ENCODE data around the gene PLEKHA1.

PLEKHA1 gene

GRCh38 chr10:122461367-122461728 lies 86.8 kb downstream of the PLEKHA1 start, which contains the start of gene HTRA1:
TSS of gene HTRA1 (plus strand) at chr10:122461553. CDS start at chr10:122461653, 100 bp downstream.
- Histone ChIP-seq H3K27me3 (ENCODE audit: insufficient read depth, low read length) (no peaks in the 10 kb centered on the region), H3K27ac (ENCODE audit: low read depth, low read length, poor library complexity, severe bottlenecking) (no peak within 1 kb of the TSS), H3K79me2 (ENCODE audit: insufficient read depth, low read length) (no peaks in the 10 kb centered on the region), H3F3A (ENCODE audit: insufficient read depth, low read length) (no peaks in the 10 kb centered on the region), H3K9ac (ENCODE audit: low read length) (no peak within 1 kb of the TSS), H4K20me1 (ENCODE audit: insufficient read depth, low read length) (no peaks in the 10 kb centered on the region), H3K4me1 (ENCODE audit: insufficient read depth, low read length, severe bottlenecking) (no peaks in the 10 kb centered on the region), H3K36me3 (ENCODE audit: insufficient read depth, low read length) (no peaks in the 10 kb centered on the region), H3K4me3 (ENCODE audit: low read depth, low read length, poor library complexity, severe bottlenecking) (no peak within 1 kb of the TSS), H2AFZ (ENCODE audit: low read length) (no peak within 1 kb of the TSS), H3K4me2 (ENCODE audit: low read length) (no peak within 1 kb of the TSS), H3K9me3 (ENCODE audit: low read length) (no peaks in the 10 kb centered on the region), H3K9me2 (ENCODE audit: low read depth, low read length) (no peaks in the 10 kb centered on the region)
- no peak for TF ChIP-seq EZH2 (IDR thresholded peaks at IDR 0.05; ENCODE audit: borderline replicate concordance, low read length)

- Histone ChIP-seq H3K4me1 (ENCODE audit: insufficient read depth, low read length, severe bottlenecking) (no peaks in the 10 kb centered on the region), H3K4me2 (ENCODE audit: low read length) (no peak overlapping the region), H3K27me3 (ENCODE audit: insufficient read depth, low read length) (no peaks in the 10 kb centered on the region), H3K9me3 (ENCODE audit: low read length) (no peaks in the 10 kb centered on the region), H3K79me2 (ENCODE audit: insufficient read depth, low read length) (no peaks in the 10 kb centered on the region), H3K9me2 (ENCODE audit: low read depth, low read length) (no peaks in the 10 kb centered on the region), H2AFZ (ENCODE audit: low read length) (no peak overlapping the region), H3K36me3 (ENCODE audit: insufficient read depth, low read length) (no peaks in the 10 kb centered on the region), H4K20me1 (ENCODE audit: insufficient read depth, low read length) (no peaks in the 10 kb centered on the region), H3F3A (ENCODE audit: insufficient read depth, low read length) (no peaks in the 10 kb centered on the region), H3K9ac (ENCODE audit: low read length) (no peak overlapping the region), H3K4me3 (ENCODE audit: low read depth, low read length, poor library complexity, severe bottlenecking) (no peak overlapping the region), H3K27ac (ENCODE audit: low read depth, low read length, poor library complexity, severe bottlenecking) (no peak overlapping the region)
- TF ChIP-seq CTCF (IDR thresholded peaks at IDR 0.05; ENCODE audit: low read length) (no peak), EZH2 (IDR thresholded peaks at IDR 0.05; ENCODE audit: borderline replicate concordance, low read length) (no peak)
Measured at GRCh38 chr10:122461729-122462532, 87.4 kb downstream of the PLEKHA1 start.

- Histone ChIP-seq H3K27me3 (ENCODE audit: insufficient read depth, low read length) (no peaks in the 10 kb centered on the region), H3K4me1 (ENCODE audit: insufficient read depth, low read length, severe bottlenecking) (no peaks in the 10 kb centered on the region), H3F3A (ENCODE audit: insufficient read depth, low read length) (no peaks in the 10 kb centered on the region), H3K79me2 (ENCODE audit: insufficient read depth, low read length) (no peaks in the 10 kb centered on the region), H3K9me3 (ENCODE audit: low read length) (no peaks in the 10 kb centered on the region), H2AFZ (ENCODE audit: low read length) (no peak overlapping the region), H3K27ac (ENCODE audit: low read depth, low read length, poor library complexity, severe bottlenecking) (no peak overlapping the region), H3K9me2 (ENCODE audit: low read depth, low read length) (no peaks in the 10 kb centered on the region), H3K4me3 (ENCODE audit: low read depth, low read length, poor library complexity, severe bottlenecking) (no peak overlapping the region), H3K9ac (ENCODE audit: low read length) (no peak overlapping the region), H3K4me2 (ENCODE audit: low read length) (no peak overlapping the region), H4K20me1 (ENCODE audit: insufficient read depth, low read length) (no peaks in the 10 kb centered on the region), H3K36me3 (ENCODE audit: insufficient read depth, low read length) (no peaks in the 10 kb centered on the region)
- TF ChIP-seq CTCF (IDR thresholded peaks at IDR 0.05; ENCODE audit: low read length) (no peak), EZH2 (IDR thresholded peaks at IDR 0.05; ENCODE audit: borderline replicate concordance, low read length) (no peak)
Measured at GRCh38 chr10:122462533-122463465, 88.3 kb downstream of the PLEKHA1 start.

All from OCI-LY1 (cell line).